Suprapubic skin (tissue), 4 donors: ENCODE data around the gene ALDH3B1. TPM values are rescaled to one million over a fixed set of nuclear protein-coding genes. Genes with fewer than 3 reads are reported as not detected.

Source experiments
- DNase-seq, 2 donors: peaks; one replicate each; pipeline ENCODE4 v3.0.0-alpha.2; 2019; ENCODE audit warnings: low spot score in 2 of 2
- H3K27ac ChIP-seq: fragments of 200-600 bp; sonication (generic); one replicate; pipeline ENCODE4 v1.5.1; 2019
- H3K27me3 ChIP-seq: fragments of 200-600 bp; sonication (generic); one replicate; pipeline ENCODE4 v1.5.1; 2019
- H3K36me3 ChIP-seq: fragments of 200-600 bp; sonication (generic); one replicate; pipeline ENCODE4 v1.5.1; 2019
- H3K4me1 ChIP-seq: fragments of 200-600 bp; sonication (generic); one replicate; pipeline ENCODE4 v1.5.1; 2019
- H3K4me3 ChIP-seq: fragments of 200-600 bp; sonication (generic); one replicate; pipeline ENCODE4 v1.5.1; 2019; ENCODE audit warnings: mild to moderate bottlenecking
- H3K9me3 ChIP-seq: fragments of 200-600 bp; sonication (generic); one replicate; pipeline ENCODE4 v1.5.1; 2019
- EP300 ChIP-seq: sonication (generic); formaldehyde crosslinking; IDR thresholded peaks from one replicate; pipeline ENCODE4 v1.6.1; 2017; ENCODE audit warnings: antibody characterized with exemption
- POLR2A ChIP-seq, 2 donors: fragments of 450-650 bp; IDR thresholded peaks; one replicate each; pipeline ENCODE4 v1.6.1; 2017; ENCODE audit warnings: antibody characterized with exemption in 2 of 2, mild to moderate bottlenecking in 2 of 2, moderate library complexity in 2 of 2
- POLR2AphosphoS5 ChIP-seq, 3 donors: sonication (generic); formaldehyde crosslinking; IDR thresholded peaks; one replicate each; pipeline ENCODE4 v1.6.1; 2017; ENCODE audit warnings: antibody characterized with exemption in 3 of 3
- WGBS: methylation state at CpG from one replicate; pipeline ENCODE4 v1.1.5; 2018; 5-methylcytosine and 5-hydroxymethylcytosine counted together
- total RNA-seq, 4 donors: library from RNA; depleted of rRNA; stranded (reverse); fragments of >200 nt; gene quantifications; one replicate each; pipeline ENCODE4 v1.1.0, GENCODE V29; 2016
- TF ChIP-seq, protein P1 (sequence below), 2 donors: fragments of 200-600 bp in 1 of 2; fragments of 450-650 bp in 1 of 2; sonication (generic) in 1 of 2; IDR thresholded peaks; one replicate each; pipeline ENCODE4 v1.5.1; 2016 to 2019; ENCODE audit warnings: antibody characterized with exemption in 2 of 2, mild to moderate bottlenecking in 1 of 2, moderate library complexity in 1 of 2

Gene ALDH3B1
- total RNA-seq, 4 donors from 2014 or later: 3.2 to 6.4 (median 5.9) TPM

DNA sequence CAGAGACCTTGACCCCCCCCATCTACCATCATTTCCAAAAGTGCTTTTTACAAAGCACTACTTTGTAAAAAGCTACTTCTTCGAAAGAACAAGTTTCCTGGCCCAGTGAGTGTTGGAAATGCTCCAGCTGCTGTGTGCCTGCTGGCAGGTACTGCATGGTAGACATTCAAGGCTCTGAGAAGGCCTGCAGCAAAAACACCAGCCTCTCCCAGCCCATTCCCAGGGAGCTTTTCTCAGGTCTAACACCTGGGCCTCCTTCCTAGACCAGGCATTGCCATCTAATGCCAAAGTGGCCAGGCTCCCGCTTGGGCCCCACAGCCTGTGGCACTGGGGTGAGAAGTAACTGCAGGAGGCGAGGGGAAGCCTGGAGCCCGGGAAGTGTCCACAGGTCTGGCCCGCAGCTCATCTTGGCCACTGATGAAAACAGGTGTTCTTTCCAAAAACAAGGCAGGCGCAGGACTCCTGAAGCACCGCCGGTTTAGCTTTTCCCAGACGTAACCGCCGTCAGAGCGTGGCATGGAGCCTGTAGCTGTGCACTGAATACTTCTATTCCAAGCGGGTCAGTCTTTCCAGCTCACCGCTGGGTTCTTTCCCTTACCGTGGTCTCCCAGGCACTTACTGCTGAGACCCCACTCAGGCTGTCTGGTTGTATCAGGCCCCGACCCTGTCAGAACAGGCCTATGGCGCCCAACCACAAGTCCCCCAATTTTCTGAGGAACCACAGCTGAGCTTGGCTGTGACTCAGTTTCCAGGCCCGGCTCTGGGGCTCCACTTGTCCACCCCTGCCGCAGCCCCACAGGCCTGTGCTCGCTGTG, 27.5 kb downstream of the ALDH3B1 start:
- Histone ChIP-seq H3K4me1 (peaks cover 77% of the 10 kb centered on the region), H3K36me3 (peaks cover 24% of the 10 kb centered on the region), H3K27me3 (no peaks in the 10 kb centered on the region), H3K27ac (peak overlapping the region; percentile 83), H3K4me3 (peak overlapping the region; percentile 69), H3K9me3 (no peaks in the 10 kb centered on the region)
- 77% methylated on average over 18 of the region's 20 CpGs for WGBS
- DNase-seq: no peak
- TF ChIP-seq POLR2A (IDR thresholded peaks at IDR 0.05) (no peak), EP300 (no peak)

- Histone ChIP-seq H3K4me3 (peak overlapping the region; percentile 69), H3K27me3 (no peaks in the 10 kb centered on the region), H3K27ac (peak overlapping the region; percentile 83), H3K9me3 (no peaks in the 10 kb centered on the region), H3K36me3 (peaks cover 25% of the 10 kb centered on the region), H3K4me1 (peaks cover 77% of the 10 kb centered on the region)
- 16% methylated on average over 7 of the region's 13 CpGs for WGBS
- no peak for DNase-seq
- no peak for TF ChIP-seq POLR2A (IDR thresholded peaks at IDR 0.05)
These were observed 28.1 kb downstream of the ALDH3B1 start for GRCh38 chr11:68038226-68038717.

GRCh38 chr11:68038718-68039525, 28.8 kb downstream of the ALDH3B1 start, which contains the start of gene TCIRG1:
TSS of gene TCIRG1 (plus strand) at chr11:68039025. CDS start at chr11:68041272, 2,247 bp downstream.
- WGBS: 10% methylated on average over 3 of the region's 51 CpGs

GRCh38 chr11:68039526-68040086, 29.5 kb downstream of the ALDH3B1 start:
- DNase-seq: peak; percentile 72 to 75
- H3K36me3 ChIP-seq: peaks cover 28% of the 10 kb centered on the region
- TF ChIP-seq EP300 (no peak), POLR2A (IDR thresholded peaks at IDR 0.05) (no peak), POLR2AphosphoS5 (IDR thresholded peaks at IDR 0.05) (no peak)
- TF ChIP-seq, protein P1, sequence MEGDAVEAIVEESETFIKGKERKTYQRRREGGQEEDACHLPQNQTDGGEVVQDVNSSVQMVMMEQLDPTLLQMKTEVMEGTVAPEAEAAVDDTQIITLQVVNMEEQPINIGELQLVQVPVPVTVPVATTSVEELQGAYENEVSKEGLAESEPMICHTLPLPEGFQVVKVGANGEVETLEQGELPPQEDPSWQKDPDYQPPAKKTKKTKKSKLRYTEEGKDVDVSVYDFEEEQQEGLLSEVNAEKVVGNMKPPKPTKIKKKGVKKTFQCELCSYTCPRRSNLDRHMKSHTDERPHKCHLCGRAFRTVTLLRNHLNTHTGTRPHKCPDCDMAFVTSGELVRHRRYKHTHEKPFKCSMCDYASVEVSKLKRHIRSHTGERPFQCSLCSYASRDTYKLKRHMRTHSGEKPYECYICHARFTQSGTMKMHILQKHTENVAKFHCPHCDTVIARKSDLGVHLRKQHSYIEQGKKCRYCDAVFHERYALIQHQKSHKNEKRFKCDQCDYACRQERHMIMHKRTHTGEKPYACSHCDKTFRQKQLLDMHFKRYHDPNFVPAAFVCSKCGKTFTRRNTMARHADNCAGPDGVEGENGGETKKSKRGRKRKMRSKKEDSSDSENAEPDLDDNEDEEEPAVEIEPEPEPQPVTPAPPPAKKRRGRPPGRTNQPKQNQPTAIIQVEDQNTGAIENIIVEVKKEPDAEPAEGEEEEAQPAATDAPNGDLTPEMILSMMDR (IDR thresholded peaks at IDR 0.05): no peak
- H3K27me3 ChIP-seq: no peaks in the 10 kb centered on the region
- peak overlapping the region; percentile 69 for H3K4me3 ChIP-seq
- peaks cover 80% of the 10 kb centered on the region for H3K4me1 ChIP-seq
- no peaks in the 10 kb centered on the region for H3K9me3 ChIP-seq
- H3K27ac ChIP-seq: peak overlapping the region; percentile 83
- WGBS: 16% methylated on average over 3 of the region's 10 CpGs

More at GRCh38 chr11:68038718-68039525, 28.8 kb downstream of the ALDH3B1 start, which contains the start of gene TCIRG1:
- TF ChIP-seq POLR2A (IDR thresholded peaks at IDR 0.05) (peak in 1 of 2 donors; percentile 82), POLR2AphosphoS5 (IDR thresholded peaks at IDR 0.05) (peak in 1 of 3 donors; percentile 25), EP300 (no peak)
- Histone ChIP-seq H3K27ac (peak within 1 kb of the TSS; percentile 83), H3K27me3 (no peaks in the 10 kb centered on the region), H3K4me3 (peak within 1 kb of the TSS; percentile 69), H3K4me1 (peaks cover 79% of the 10 kb centered on the region), H3K9me3 (no peaks in the 10 kb centered on the region), H3K36me3 (peaks cover 28% of the 10 kb centered on the region)
- peak in 1 of 2 donors; percentile 91 for DNase-seq

GRCh38 chr11:68040101-68040956, 30.2 kb downstream of the ALDH3B1 start:
- peak overlapping the region; percentile 69 for H3K4me3 ChIP-seq
- H3K36me3 ChIP-seq: peaks cover 33% of the 10 kb centered on the region
- peak overlapping the region; percentile 83 for H3K27ac ChIP-seq
- WGBS: 41% methylated on average over 9 of the region's 22 CpGs
- no peaks in the 10 kb centered on the region for H3K9me3 ChIP-seq
- TF ChIP-seq POLR2AphosphoS5 (IDR thresholded peaks at IDR 0.05) (no peak), POLR2A (IDR thresholded peaks at IDR 0.05) (no peak), EP300 (no peak)
- TF ChIP-seq, protein P1 (IDR thresholded peaks at IDR 0.05): no peak
- H3K4me1 ChIP-seq: peaks cover 80% of the 10 kb centered on the region
- DNase-seq: peak; percentile 84 to 89
- H3K27me3 ChIP-seq: no peaks in the 10 kb centered on the region
